Parathyroid adenoma (tissue), 2 donors: ENCODE results near the gene NDUFV2.

ENCODE experiments used
- H2AFZ ChIP-seq: fragments of 300-600 bp; sonication (generic); one replicate; pipeline ENCODE4 v1.7.0; 2017; ENCODE audit warnings: antibody characterized with exemption, mild to moderate bottlenecking
- H3K27ac ChIP-seq: fragments of 300-600 bp; sonication (generic); one replicate; pipeline ENCODE4 v1.7.0; 2017
- H3K27me3 ChIP-seq: fragments of 300-600 bp; sonication (generic); one replicate; pipeline ENCODE4 v1.7.0; 2017; ENCODE audit warnings: low read length; ENCODE audit not compliant: control insufficient read depth, insufficient read depth
- H3K36me3 ChIP-seq: fragments of 300-600 bp; sonication (generic); one replicate; pipeline ENCODE4 v1.7.0; 2017; ENCODE audit warnings: low read length; ENCODE audit not compliant: control insufficient read depth, insufficient read depth
- H3K4me1 ChIP-seq: fragments of 300-600 bp; sonication (generic); one replicate; pipeline ENCODE4 v1.7.0; 2017; ENCODE audit warnings: control low read depth
- H3K4me2 ChIP-seq: fragments of 300-600 bp; sonication (generic); one replicate; pipeline ENCODE4 v1.7.0; 2017; ENCODE audit warnings: low read length
- H3K4me3 ChIP-seq: fragments of 300-600 bp; sonication (generic); one replicate; pipeline ENCODE4 v1.7.0; 2017; ENCODE audit warnings: low read depth, low read length
- H3K79me2 ChIP-seq: fragments of 300-600 bp; sonication (generic); one replicate; pipeline ENCODE4 v1.7.0; 2017; ENCODE audit warnings: control low read depth
- H3K9ac ChIP-seq: fragments of 300-600 bp; sonication (generic); one replicate; pipeline ENCODE4 v1.7.0; 2017; ENCODE audit warnings: mild to moderate bottlenecking
- H3K9me3 ChIP-seq: fragments of 300-600 bp; sonication (generic); one replicate; pipeline ENCODE4 v1.7.0; 2017; ENCODE audit warnings: low read length; ENCODE audit not compliant: control insufficient read depth
- CTCF ChIP-seq: fragments of 300-600 bp; sonication (generic); IDR thresholded peaks from one replicate; pipeline ENCODE4 v1.7.0; 2017; ENCODE audit warnings: antibody characterized with exemption, mild to moderate bottlenecking
- donor health status: primary hyperparathyroidism.

Gene NDUFV2

DNA sequence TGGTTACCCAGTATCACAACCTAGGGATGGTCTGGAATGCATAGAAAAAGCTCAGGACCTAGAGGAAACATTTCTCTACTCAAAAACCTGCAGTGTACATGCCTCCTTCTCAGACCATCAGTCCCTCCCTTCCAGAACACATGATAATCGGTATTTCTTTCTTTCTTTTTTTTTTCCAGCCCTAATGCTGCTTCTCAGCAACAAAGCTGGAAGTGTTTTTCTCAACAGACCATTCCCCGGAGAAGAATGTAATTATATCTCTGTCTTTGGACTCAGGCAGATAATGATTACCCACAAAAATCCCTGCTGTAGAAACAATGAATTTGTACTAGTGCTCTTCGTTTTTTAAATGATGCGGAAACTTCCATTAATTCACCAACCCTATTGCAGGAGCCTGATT lies 44.1 kb upstream of the NDUFV2 start:
- Histone ChIP-seq H3K4me3 (no peak overlapping the region), H3K9ac (no peak overlapping the region), H3K4me1 (no peaks in the 10 kb centered on the region), H3K36me3 (no peaks in the 10 kb centered on the region), H3K27ac (no peak overlapping the region), H3K9me3 (no peaks in the 10 kb centered on the region), H3K27me3 (no peaks in the 10 kb centered on the region), H3K4me2 (no peak overlapping the region), H2AFZ (no peak overlapping the region), H3K79me2 (no peaks in the 10 kb centered on the region)
- no peak for TF ChIP-seq CTCF

GRCh38 chr18:9062418-9062751 lies 40.1 kb upstream of the NDUFV2 start:
- Histone ChIP-seq H3K36me3 (no peaks in the 10 kb centered on the region), H3K4me1 (no peaks in the 10 kb centered on the region), H3K4me3 (no peak overlapping the region), H3K27me3 (no peaks in the 10 kb centered on the region), H3K27ac (no peak overlapping the region), H3K4me2 (no peak overlapping the region), H3K9me3 (no peaks in the 10 kb centered on the region), H3K79me2 (no peaks in the 10 kb centered on the region), H3K9ac (no peak overlapping the region), H2AFZ (no peak overlapping the region)
- TF ChIP-seq CTCF: no peak

DNA sequence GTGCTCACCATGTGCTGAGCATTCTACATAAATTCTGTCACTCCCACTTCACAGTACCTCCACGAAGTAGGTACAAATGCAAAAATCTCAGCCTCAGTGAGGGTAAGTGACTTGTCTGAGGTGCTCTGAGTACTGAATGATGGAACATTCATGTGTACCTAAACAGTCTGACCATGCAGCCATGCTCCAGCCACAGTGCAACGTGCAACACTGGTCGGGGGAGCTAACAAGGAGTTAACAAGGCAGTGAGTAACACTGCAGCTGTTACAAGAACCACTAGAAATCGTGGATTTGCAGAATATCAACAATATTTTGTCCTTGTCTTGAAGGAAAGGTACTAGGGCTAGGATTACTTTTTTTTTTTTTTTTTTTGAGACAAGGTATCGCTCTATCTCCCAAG lies 36.6 kb upstream of the NDUFV2 start:
- Histone ChIP-seq H3K4me3 (no peak overlapping the region), H3K4me1 (no peaks in the 10 kb centered on the region), H3K9me3 (no peaks in the 10 kb centered on the region), H3K9ac (no peak overlapping the region), H3K27ac (no peak overlapping the region), H3K27me3 (no peaks in the 10 kb centered on the region), H3K79me2 (no peaks in the 10 kb centered on the region), H3K36me3 (no peaks in the 10 kb centered on the region), H2AFZ (no peak overlapping the region), H3K4me2 (no peak overlapping the region)
- TF ChIP-seq CTCF: no peak

GRCh38 chr18:9066358-9066757 lies 36.1 kb upstream of the NDUFV2 start:
- TF ChIP-seq CTCF: no peak
- no peak overlapping the region for H3K4me2 ChIP-seq
- no peak overlapping the region for H3K27ac ChIP-seq
- no peak overlapping the region for H3K9ac ChIP-seq
- no peaks in the 10 kb centered on the region for H3K27me3 ChIP-seq
- no peak overlapping the region for H2AFZ ChIP-seq
- H3K79me2 ChIP-seq: no peaks in the 10 kb centered on the region
- H3K9me3 ChIP-seq: no peaks in the 10 kb centered on the region
- H3K4me3 ChIP-seq: no peak overlapping the region
- no peaks in the 10 kb centered on the region for H3K36me3 ChIP-seq
- no peaks in the 10 kb centered on the region for H3K4me1 ChIP-seq

GRCh38 chr18:9066817-9067306 lies 35.6 kb upstream of the NDUFV2 start:
- no peaks in the 10 kb centered on the region for H3K27me3 ChIP-seq
- no peak for TF ChIP-seq CTCF
- H3K4me1 ChIP-seq: no peaks in the 10 kb centered on the region
- H3K36me3 ChIP-seq: no peaks in the 10 kb centered on the region
- H3K27ac ChIP-seq: no peak overlapping the region
- no peak overlapping the region for H3K4me3 ChIP-seq
- H3K9ac ChIP-seq: no peak overlapping the region
- no peak overlapping the region for H3K4me2 ChIP-seq
- H3K79me2 ChIP-seq: no peaks in the 10 kb centered on the region
- H2AFZ ChIP-seq: no peak overlapping the region
- no peaks in the 10 kb centered on the region for H3K9me3 ChIP-seq
